ENCODE measurements around the gene DPP6. TPM values are rescaled to one million over a fixed set of nuclear protein-coding genes. Genes with fewer than 3 reads are reported as not detected.

Gene DPP6
- total RNA-seq, 1 donor from 2014 or later: 0.48 TPM

DNA sequence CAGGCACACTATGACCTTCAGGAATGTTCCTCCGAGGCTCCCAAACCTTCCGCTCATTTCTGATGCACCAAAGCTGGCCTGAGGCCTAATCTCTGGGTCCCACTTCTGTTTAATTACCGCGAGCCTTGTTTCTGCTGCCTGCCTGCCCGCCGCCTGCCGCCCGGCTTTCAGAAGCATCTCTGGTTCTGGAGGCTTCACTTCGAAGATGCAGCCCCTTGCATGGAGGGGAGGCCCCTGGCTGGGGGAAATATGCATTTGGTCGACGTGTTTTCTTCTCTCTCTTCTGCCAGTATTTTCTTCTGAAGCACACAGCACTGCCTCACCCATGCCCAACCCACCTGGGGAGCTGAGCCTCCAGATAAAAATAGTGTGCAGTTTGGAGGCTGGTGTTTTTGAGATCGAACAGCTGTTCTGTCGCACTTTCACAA is 783.8 kb downstream of the DPP6 start:
- no peak overlapping the region for H3K4me2 ChIP-seq (ENCODE audit: low read length)
- no peaks in the 10 kb centered on the region for H4K20me1 ChIP-seq (ENCODE audit: insufficient read depth, low read length)
- no peak overlapping the region for H3K9ac ChIP-seq (ENCODE audit: low read length)
- Mint-ChIP-seq H3K27ac (ENCODE audit: unreplicated experiment) (no peak overlapping the region), H3K4me3 (ENCODE audit: unreplicated experiment) (no peak overlapping the region), H3K4me1 (ENCODE audit: low read depth, unreplicated experiment) (no peaks in the 10 kb centered on the region), H3K36me3 (ENCODE audit: low read depth, unreplicated experiment) (no peaks in the 10 kb centered on the region), H3K27me3 (ENCODE audit: low read depth, unreplicated experiment) (peaks cover 58% of the 10 kb centered on the region), H3K9me3 (ENCODE audit: unreplicated experiment) (peaks cover 6% of the 10 kb centered on the region)
- H3K27me3 ChIP-seq (ENCODE audit: insufficient read depth, low read length): no peaks in the 10 kb centered on the region
- H3K4me3 ChIP-seq (ENCODE audit: insufficient read depth, low read depth, low read length): no peak overlapping the region
- no peak overlapping the region for H2AFZ ChIP-seq (ENCODE audit: low read depth, low read length)
- no peaks in the 10 kb centered on the region for H3K4me1 ChIP-seq (ENCODE audit: insufficient read depth, low read length)
- FAIRE-seq (no peak), DNase-seq (ENCODE audit: low read depth) (no peak)
- H3K79me2 ChIP-seq (ENCODE audit: insufficient read depth, low read length): no peaks in the 10 kb centered on the region
- H3K9me3 ChIP-seq (ENCODE audit: insufficient read depth, low read depth, low read length): peaks cover 8% of the 10 kb centered on the region
- H3K27ac ChIP-seq (ENCODE audit: low read depth, low read length): no peak overlapping the region
- TF ChIP-seq, protein P1, sequence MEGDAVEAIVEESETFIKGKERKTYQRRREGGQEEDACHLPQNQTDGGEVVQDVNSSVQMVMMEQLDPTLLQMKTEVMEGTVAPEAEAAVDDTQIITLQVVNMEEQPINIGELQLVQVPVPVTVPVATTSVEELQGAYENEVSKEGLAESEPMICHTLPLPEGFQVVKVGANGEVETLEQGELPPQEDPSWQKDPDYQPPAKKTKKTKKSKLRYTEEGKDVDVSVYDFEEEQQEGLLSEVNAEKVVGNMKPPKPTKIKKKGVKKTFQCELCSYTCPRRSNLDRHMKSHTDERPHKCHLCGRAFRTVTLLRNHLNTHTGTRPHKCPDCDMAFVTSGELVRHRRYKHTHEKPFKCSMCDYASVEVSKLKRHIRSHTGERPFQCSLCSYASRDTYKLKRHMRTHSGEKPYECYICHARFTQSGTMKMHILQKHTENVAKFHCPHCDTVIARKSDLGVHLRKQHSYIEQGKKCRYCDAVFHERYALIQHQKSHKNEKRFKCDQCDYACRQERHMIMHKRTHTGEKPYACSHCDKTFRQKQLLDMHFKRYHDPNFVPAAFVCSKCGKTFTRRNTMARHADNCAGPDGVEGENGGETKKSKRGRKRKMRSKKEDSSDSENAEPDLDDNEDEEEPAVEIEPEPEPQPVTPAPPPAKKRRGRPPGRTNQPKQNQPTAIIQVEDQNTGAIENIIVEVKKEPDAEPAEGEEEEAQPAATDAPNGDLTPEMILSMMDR (IDR thresholded peaks at IDR 0.05; ENCODE audit: insufficient read depth, low read depth, low read length): no peak
- TF ChIP-seq EZH2 (IDR thresholded peaks at IDR 0.05; ENCODE audit: insufficient read depth, low read length): no peak
- no peaks in the 10 kb centered on the region for H3K36me3 ChIP-seq (ENCODE audit: insufficient read depth, low read length)

DNA sequence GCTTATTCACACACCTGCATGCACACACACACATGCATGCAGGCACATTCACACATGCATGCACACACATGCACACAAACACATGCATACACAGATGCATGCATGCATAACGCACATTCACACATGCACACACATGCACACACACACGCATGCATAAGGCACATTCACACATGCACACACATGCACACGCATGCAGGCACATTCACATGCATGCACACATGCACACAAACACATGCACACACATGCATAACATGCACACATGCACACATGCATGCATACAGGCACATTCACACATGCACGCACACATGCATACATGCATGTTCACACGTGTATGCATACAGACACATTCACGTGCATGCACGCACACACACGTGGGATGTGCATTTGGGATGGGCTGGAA is 784.9 kb downstream of the DPP6 start:
- H4K20me1 ChIP-seq (ENCODE audit: insufficient read depth, low read length): no peaks in the 10 kb centered on the region
- no peak overlapping the region for H3K4me3 Mint-ChIP-seq (ENCODE audit: unreplicated experiment)
- H3K9ac ChIP-seq (ENCODE audit: low read length): no peak overlapping the region
- H3K27ac ChIP-seq (ENCODE audit: low read depth, low read length): no peak overlapping the region
- H3K4me1 Mint-ChIP-seq (ENCODE audit: low read depth, unreplicated experiment): no peaks in the 10 kb centered on the region
- H3K9me3 ChIP-seq (ENCODE audit: insufficient read depth, low read depth, low read length): peaks cover 8% of the 10 kb centered on the region
- H3K27me3 ChIP-seq (ENCODE audit: insufficient read depth, low read length): no peaks in the 10 kb centered on the region
- no peak overlapping the region for H3K4me3 ChIP-seq (ENCODE audit: insufficient read depth, low read depth, low read length)
- FAIRE-seq: no peak
- no peaks in the 10 kb centered on the region for H3K36me3 Mint-ChIP-seq (ENCODE audit: low read depth, unreplicated experiment)
- no peak for DNase-seq (ENCODE audit: low read depth)
- no peak overlapping the region for H3K4me2 ChIP-seq (ENCODE audit: low read length)
- no peaks in the 10 kb centered on the region for H3K4me1 ChIP-seq (ENCODE audit: insufficient read depth, low read length)
- peaks cover 6% of the 10 kb centered on the region for H3K9me3 Mint-ChIP-seq (ENCODE audit: unreplicated experiment)
- no peak overlapping the region for H3K27ac Mint-ChIP-seq (ENCODE audit: unreplicated experiment)
- no peaks in the 10 kb centered on the region for H3K36me3 ChIP-seq (ENCODE audit: insufficient read depth, low read length)
- H3K79me2 ChIP-seq (ENCODE audit: insufficient read depth, low read length): no peaks in the 10 kb centered on the region
- H3K27me3 Mint-ChIP-seq (ENCODE audit: low read depth, unreplicated experiment): peaks cover 51% of the 10 kb centered on the region
- TF ChIP-seq, protein P1 (IDR thresholded peaks at IDR 0.05; ENCODE audit: insufficient read depth, low read depth, low read length): no peak
- no peak for TF ChIP-seq EZH2 (IDR thresholded peaks at IDR 0.05; ENCODE audit: insufficient read depth, low read length)
- H2AFZ ChIP-seq (ENCODE audit: low read depth, low read length): no peak overlapping the region

DNA sequence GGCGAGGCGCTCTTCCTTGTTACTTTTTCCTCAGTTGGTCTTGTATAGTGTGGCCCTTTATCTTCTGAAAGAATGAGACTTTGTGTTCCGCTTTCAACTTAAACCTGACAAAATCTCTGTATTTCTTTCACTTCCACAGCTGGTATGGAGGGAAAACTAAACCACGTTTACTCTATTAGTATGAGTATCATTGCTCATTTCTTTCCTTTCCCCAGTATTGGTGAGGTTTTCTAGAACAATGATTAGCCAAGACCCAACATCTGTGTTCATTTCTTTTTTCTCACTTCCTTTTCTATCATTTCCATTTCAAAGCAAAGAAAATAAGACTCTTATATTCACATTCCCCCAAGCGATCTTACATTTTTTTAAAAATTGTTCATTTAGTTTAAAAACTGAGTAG is 785.4 kb downstream of the DPP6 start:
- no peaks in the 10 kb centered on the region for H3K36me3 ChIP-seq (ENCODE audit: insufficient read depth, low read length)
- no peak overlapping the region for H3K27ac Mint-ChIP-seq (ENCODE audit: unreplicated experiment)
- no peak overlapping the region for H3K9ac ChIP-seq (ENCODE audit: low read length)
- peaks cover 6% of the 10 kb centered on the region for H3K9me3 Mint-ChIP-seq (ENCODE audit: unreplicated experiment)
- peaks cover 46% of the 10 kb centered on the region for H3K27me3 Mint-ChIP-seq (ENCODE audit: low read depth, unreplicated experiment)
- no peaks in the 10 kb centered on the region for H3K4me1 ChIP-seq (ENCODE audit: insufficient read depth, low read length)
- no peak overlapping the region for H3K27ac ChIP-seq (ENCODE audit: low read depth, low read length)
- H3K79me2 ChIP-seq (ENCODE audit: insufficient read depth, low read length): no peaks in the 10 kb centered on the region
- H3K4me3 Mint-ChIP-seq (ENCODE audit: unreplicated experiment): no peak overlapping the region
- no peaks in the 10 kb centered on the region for H3K4me1 Mint-ChIP-seq (ENCODE audit: low read depth, unreplicated experiment)
- H2AFZ ChIP-seq (ENCODE audit: low read depth, low read length): no peak overlapping the region
- no peak overlapping the region for H3K4me2 ChIP-seq (ENCODE audit: low read length)
- no peaks in the 10 kb centered on the region for H3K27me3 ChIP-seq (ENCODE audit: insufficient read depth, low read length)
- DNase-seq (ENCODE audit: low read depth): no peak
- no peak for TF ChIP-seq EZH2 (IDR thresholded peaks at IDR 0.05; ENCODE audit: insufficient read depth, low read length)
- TF ChIP-seq, protein P1 (IDR thresholded peaks at IDR 0.05; ENCODE audit: insufficient read depth, low read depth, low read length): no peak
- no peaks in the 10 kb centered on the region for H4K20me1 ChIP-seq (ENCODE audit: insufficient read depth, low read length)
- H3K9me3 ChIP-seq (ENCODE audit: insufficient read depth, low read depth, low read length): peaks cover 8% of the 10 kb centered on the region
- H3K36me3 Mint-ChIP-seq (ENCODE audit: low read depth, unreplicated experiment): no peaks in the 10 kb centered on the region
- no peak for FAIRE-seq
- H3K4me3 ChIP-seq (ENCODE audit: insufficient read depth, low read depth, low read length): no peak overlapping the region
